GM12878 (cell line): ENCODE results near the gene AGTPBP1. TPM values are rescaled to one million over a fixed set of nuclear protein-coding genes. Genes with fewer than 3 reads are reported as not detected.

Experiments
- ATAC-seq: fragments of 200-7000 bp; cut with Tn5 transposase; 3 replicates; pipeline ENCODE4 v1.9.1; 2020; ENCODE audit warnings: mild to moderate bottlenecking, moderate library complexity
- BruUV-seq: library from RNA; stranded (reverse); fragments of 400-500 nt; replicated peaks from 2 replicates; lab custom pipeline; 2021; lab: Mats Ljungman, UMichigan
- CTCF ChIA-PET: fragments of 300-600 bp; sonication (Branson Sonifier 250); formaldehyde crosslinking; extraction: SDS; loops from one replicate; lab custom pipeline; 2021; ENCODE audit warnings: inconsistent platforms; lab: Yijun Ruan, JAX
- POLR2A ChIA-PET: fragments of 350-600 bp; formaldehyde crosslinking; extraction: SDS; loops from one replicate; lab custom pipeline; 2021; ENCODE audit warnings: inconsistent platforms; lab: Charles Lee
- RAD21 ChIA-PET: fragments of 300-600 bp; sonication (Branson Sonifier 250); formaldehyde crosslinking; loops from one replicate; lab custom pipeline; 2023; ENCODE audit warnings: antibody characterized with exemption; ENCODE audit not compliant: unreplicated experiment; lab: Charles Lee
- SMC1A ChIA-PET: fragments of 300-600 bp; sonication (Branson Sonifier 250); formaldehyde crosslinking; loops from one replicate; lab custom pipeline; 2023; ENCODE audit not compliant: unreplicated experiment, uncharacterized antibody; lab: Charles Lee
- DNase-seq: peaks from one replicate; pipeline ENCODE4 v3.0.0-alpha.2; 2011; ENCODE audit warnings: low read depth, low spot score
- FAIRE-seq: peaks from 3 replicates; lab custom pipeline; 2011; peaks lifted over from hg19 to GRCh38; lab: Jason Lieb, UNC
- H2AFZ ChIP-seq: 2 replicates; pipeline ENCODE4 v1.6.0; 2011; ENCODE audit warnings: low read depth, low read length, control low read depth; ENCODE audit not compliant: control insufficient read depth
- H3K27ac ChIP-seq: 2 replicates; pipeline ENCODE4 v1.5.1; 2011; ENCODE audit warnings: control low read depth; ENCODE audit not compliant: control insufficient read depth, insufficient read depth
- H3K27me3 ChIP-seq, 2 experiments: replicated peaks in 1 of 2; 2 replicates each; pipeline versions ENCODE4 v1.6.0 to v1.6.1; 2011; ENCODE audit warnings: low read length in 1 of 2; ENCODE audit not compliant: control insufficient read depth in 2 of 2, insufficient read depth in 2 of 2
- H3K36me3 ChIP-seq, 2 experiments: 2 replicates each; pipeline ENCODE4 v1.5.1; 2011; ENCODE audit warnings: low read length in 1 of 2; ENCODE audit not compliant: control insufficient read depth in 2 of 2, insufficient read depth in 2 of 2
- H3K4me1 ChIP-seq: 2 replicates; pipeline ENCODE4 v1.6.1; 2011; ENCODE audit warnings: mild to moderate bottlenecking, low read length, moderate library complexity, mixed read lengths; ENCODE audit not compliant: control insufficient read depth, insufficient read depth
- H3K4me2 ChIP-seq: 2 replicates; pipeline ENCODE4 v1.6.0; 2011; ENCODE audit warnings: control low read depth; ENCODE audit not compliant: control insufficient read depth, insufficient read depth
- H3K4me3 ChIP-seq: fragments of 200-600 bp; sonication (generic); 2 replicates; pipeline ENCODE4 v1.5.1; 2016
- H3K79me2 ChIP-seq: 2 replicates; pipeline ENCODE4 v1.6.0; 2011; ENCODE audit warnings: low read length; ENCODE audit not compliant: control insufficient read depth, insufficient read depth
- H3K9ac ChIP-seq: 2 replicates; pipeline ENCODE4 v1.8.0; 2011; ENCODE audit warnings: low read length, control low read depth, mixed read lengths; ENCODE audit not compliant: control insufficient read depth, insufficient read depth
- H3K9me3 ChIP-seq: replicated peaks from 3 replicates; pipeline ENCODE4 v1.5.1; 2011; ENCODE audit warnings: mild to moderate bottlenecking, low read length; ENCODE audit not compliant: control insufficient read depth, insufficient read depth
- H4K20me1 ChIP-seq: 2 replicates; pipeline ENCODE4 v1.6.0; 2011; ENCODE audit not compliant: control insufficient read depth, insufficient read depth
- ASH2L ChIP-seq: fragments of 300-600, 200-600 bp; sonication (generic); IDR thresholded peaks from 2 replicates; pipeline ENCODE4 v1.6.1; 2017; ENCODE audit warnings: low read depth, mild to moderate bottlenecking, borderline replicate concordance
- CREB1 ChIP-seq: IDR thresholded peaks from 2 replicates; pipeline ENCODE4 v1.6.1; 2012; ENCODE audit warnings: low read depth, mild to moderate bottlenecking, inconsistent platforms
- DPF2 ChIP-seq: fragments of 450-650 bp; IDR thresholded peaks from 2 replicates; pipeline ENCODE4 v1.6.1; 2017; ENCODE audit warnings: mild to moderate bottlenecking
- EGR1 ChIP-seq, 2 experiments: IDR thresholded peaks; 1 replicate in 1 of 2; 2 replicates in 1 of 2; pipeline ENCODE4 v1.6.1; 2011 to 2012; ENCODE audit warnings: low read depth in 2 of 2, low read length in 2 of 2, borderline replicate concordance in 1 of 2, mild to moderate bottlenecking in 1 of 2, moderate library complexity in 1 of 2
- ELK1 ChIP-seq: IDR thresholded peaks from 2 replicates; pipeline ENCODE4 v1.6.1; 2012; ENCODE audit warnings: low read depth, low read length, improper control_type of control experiment
- GATAD2B ChIP-seq: fragments of 450-650 bp; conservative IDR thresholded peaks from 2 replicates; pipeline ENCODE4 v1.6.1; 2017; ENCODE audit warnings: low read depth, mild to moderate bottlenecking, moderate library complexity
- MEF2A ChIP-seq: IDR thresholded peaks from 2 replicates; pipeline ENCODE4 v1.6.1; 2011; ENCODE audit warnings: low read depth, mild to moderate bottlenecking, low read length, moderate library complexity; ENCODE audit not compliant: insufficient read depth
- MXI1 ChIP-seq: fragments of 150-350 bp; IDR thresholded peaks from 2 replicates; pipeline ENCODE4 v1.6.1; 2011; ENCODE audit warnings: low read depth, mild to moderate bottlenecking, inconsistent platforms, low read length, improper control_type of control experiment
- NKRF ChIP-seq: fragments of 450-650 bp; conservative IDR thresholded peaks from 2 replicates; pipeline ENCODE4 v1.6.1; 2017; ENCODE audit warnings: mild to moderate bottlenecking, moderate library complexity
- NR2F1 ChIP-seq: fragments of 450-650 bp; conservative IDR thresholded peaks from 2 replicates; pipeline ENCODE4 v1.6.1; 2017; ENCODE audit warnings: mild to moderate bottlenecking
- POLR2A ChIP-seq: IDR thresholded peaks from 2 replicates; pipeline ENCODE4 v1.6.1; 2011; ENCODE audit warnings: low read depth, mild to moderate bottlenecking, low read length
- RELA ChIP-seq: fragments of 450-650 bp; IDR thresholded peaks from 2 replicates; pipeline ENCODE4 v1.8.0; 2014; ENCODE audit warnings: borderline replicate concordance; ENCODE audit not compliant: partially characterized antibody
- RUNX3 ChIP-seq: IDR thresholded peaks from 2 replicates; pipeline ENCODE4 v1.6.1; 2012; ENCODE audit warnings: low read length, inconsistent platforms
- SIN3A ChIP-seq: IDR thresholded peaks from 2 replicates; pipeline ENCODE4 v1.6.1; 2012; ENCODE audit warnings: low read depth, low read length, improper control_type of control experiment
- TAF1 ChIP-seq: IDR thresholded peaks from 2 replicates; pipeline ENCODE4 v1.6.1; 2011; ENCODE audit warnings: mild to moderate bottlenecking, low read depth, low read length, borderline replicate concordance
- YY1 ChIP-seq: IDR thresholded peaks from 2 replicates; pipeline ENCODE4 v1.6.1; 2011; ENCODE audit warnings: low read depth, mild to moderate bottlenecking, low read length
- WGBS: methylation state at CpG from one replicate; pipeline ENCODE4 v1.1.6; 2016; ENCODE audit warnings: low lambda C conversion rate; ENCODE audit not compliant: insufficient replicate concordance, insufficient coverage; ENCODE audit errors: missing lambda C conversion rate; 5-methylcytosine and 5-hydroxymethylcytosine counted together
- in situ Hi-C: fragments of 300-500 bp; cut with MboI; formaldehyde crosslinking; loops from 9 replicates; pipeline ENCODE4 v1.14.3; 2018; ENCODE audit warnings: mixed read lengths
- intact Hi-C: fragments of 100-400 bp; cut with micrococcal nuclease; formaldehyde crosslinking; loops from one replicate; pipeline ENCODE4 v1.14.2; 2022; ENCODE audit not compliant: unreplicated experiment
- polyA plus RNA-seq, 11 experiments: library from polyadenylated mRNA; depleted of rRNA in 4 of 11; unstranded in 6 of 11; stranded (reverse) in 5 of 11; fragments of >200 nt; fragmentation: Nextera tagmentation in 4 of 11; fragmentation: Illumina TruSeq in 1 of 11; extraction: Ambion mirVana in 4 of 11; extraction: Trizol in 1 of 11; gene quantifications; 1 replicate in 1 of 11; 2 replicates in 10 of 11; pipeline versions ENCODE4 v1.2.1 to v1.2.3, GENCODE V29; 2011 to 2016; ENCODE audit warnings: inconsistent platforms in 2 of 11, missing spikeins in 2 of 11, low read depth in 1 of 11
- total RNA-seq, 4 experiments: library from RNA; depleted of rRNA in 3 of 4; stranded (reverse); fragments of >200 nt in 3 of 4; fragmentation: Illumina TruSeq in 1 of 4; extraction: Trizol in 1 of 4; gene quantifications; 2 replicates each; pipeline versions ENCODE4 v1.2.1 to v1.2.3, GENCODE V29; 2013 to 2021
- TF ChIP-seq, protein P1 (sequence below): fragments of 450-650 bp; IDR thresholded peaks from 2 replicates; pipeline ENCODE4 v1.6.1; 2016; ENCODE audit warnings: mild to moderate bottlenecking

AGTPBP1 gene
- total and polyA plus RNA-seq, 10 of the 15 experiments (the other 5 are each of a cell fraction or from before 2014, with no cell fraction given): 6.1 to 35.2 (median 20.0) TPM

GRCh38 chr9:85741095-85741874, 469 bp downstream of the AGTPBP1 start:
- BruUV-seq: no TSS peak
- no peaks in the 10 kb centered on the region for H3K36me3 ChIP-seq
- ATAC-seq (peak; percentile 65), DNase-seq (no peak), FAIRE-seq (peak; percentile 52)
- H4K20me1 ChIP-seq: no peaks in the 10 kb centered on the region
- intact Hi-C loops (loop anchor here (5.0 kb wide), 2 partner anchors 44 to 201 kb away; partner anchors contain the start of gene NAA35), in situ Hi-C loops (no loop called here)
- H3K9me3 ChIP-seq: no peaks in the 10 kb centered on the region
- peak overlapping the region; percentile 77 for H3K27ac ChIP-seq
- no peaks in the 10 kb centered on the region for H3K27me3 ChIP-seq
- peak overlapping the region; percentile 75 for H3K4me2 ChIP-seq
- peak overlapping the region; percentile 88 for H2AFZ ChIP-seq
- WGBS: under 1% methylated on average over 57 of the region's 75 CpGs
- H3K9ac ChIP-seq: peak overlapping the region; percentile 74
- ChIA-PET POLR2A (interaction anchor here (0.6 to 1.1 kb wide), 3 partner anchors 13 to 42 kb away, joined by 3 to 5 read pairs (median 3); no protein-coding TSS in a partner anchor), CTCF (interaction anchor here (0.6 to 1.5 kb wide), 5 partner anchors 11 to 257 kb away, joined by 3 to 4 read pairs (median 3); no protein-coding TSS in a partner anchor), RAD21 (interaction anchor here (1.1 to 1.2 kb wide), 2 partner anchors 43 to 1447 kb away, joined by 3 read pairs; no protein-coding TSS in a partner anchor), SMC1A (interaction anchor here (0.6 to 3.7 kb wide), 2 partner anchors 26 to 991 kb away, joined by 3 to 17 read pairs; no protein-coding TSS in a partner anchor)
- TF ChIP-seq RELA (peak; percentile 13), SIN3A (no peak), MEF2A (no peak), NKRF (0 out of 2 replicates have a peak, but pooled peaks have one; percentile 73), EGR1 (IDR thresholded peaks at IDR 0.05; ENCODE audit: borderline replicate concordance in 1 of 2, low read depth in 2 of 2, low read length in 2 of 2) (peak in 1 of 2 experiments; percentile 53; a peak in 1 of 3 replicates), ELK1 (no peak), CREB1 (0 out of 2 replicates have a peak, but pooled peaks have one; percentile 2), TAF1 (0 out of 2 replicates have a peak, but pooled peaks have one; percentile 13), ASH2L (peak; percentile 48; the same call in 1 of the 2 replicates), NR2F1 (0 out of 2 replicates have a peak, but pooled peaks have one; percentile 8), MXI1 (no peak), POLR2A (peak; percentile 71; the same call in 1 of the 2 replicates), YY1 (peak; percentile 8; the same call in 1 of the 2 replicates), DPF2 (peak; percentile 85), RUNX3 (0 out of 2 replicates have a peak, but pooled peaks have one; percentile 4), GATAD2B (0 out of 2 replicates have a peak, but pooled peaks have one; percentile 20)
- TF ChIP-seq, protein P1, sequence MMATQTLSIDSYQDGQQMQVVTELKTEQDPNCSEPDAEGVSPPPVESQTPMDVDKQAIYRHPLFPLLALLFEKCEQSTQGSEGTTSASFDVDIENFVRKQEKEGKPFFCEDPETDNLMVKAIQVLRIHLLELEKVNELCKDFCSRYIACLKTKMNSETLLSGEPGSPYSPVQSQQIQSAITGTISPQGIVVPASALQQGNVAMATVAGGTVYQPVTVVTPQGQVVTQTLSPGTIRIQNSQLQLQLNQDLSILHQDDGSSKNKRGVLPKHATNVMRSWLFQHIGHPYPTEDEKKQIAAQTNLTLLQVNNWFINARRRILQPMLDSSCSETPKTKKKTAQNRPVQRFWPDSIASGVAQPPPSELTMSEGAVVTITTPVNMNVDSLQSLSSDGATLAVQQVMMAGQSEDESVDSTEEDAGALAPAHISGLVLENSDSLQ: 0 out of 2 replicates have a peak, but pooled peaks have one; percentile 13
- H3K4me3 ChIP-seq: peak overlapping the region; percentile 91
- no peaks in the 10 kb centered on the region for H3K4me1 ChIP-seq
- H3K79me2 ChIP-seq: peaks cover 33% of the 10 kb centered on the region
